ENCODE results near the gene SBF2.
"Not testable (repeated sequence)": the region's sequence is repeated elsewhere in the genome, so short reads cannot be mapped to it uniquely, and the experiment has no call there.

The SBF2 gene

GRCh38 chr11:9951807-9952206 is 342.2 kb downstream of the SBF2 start:
- DNase-seq (ENCODE audit: low read depth) = no peak

DNA sequence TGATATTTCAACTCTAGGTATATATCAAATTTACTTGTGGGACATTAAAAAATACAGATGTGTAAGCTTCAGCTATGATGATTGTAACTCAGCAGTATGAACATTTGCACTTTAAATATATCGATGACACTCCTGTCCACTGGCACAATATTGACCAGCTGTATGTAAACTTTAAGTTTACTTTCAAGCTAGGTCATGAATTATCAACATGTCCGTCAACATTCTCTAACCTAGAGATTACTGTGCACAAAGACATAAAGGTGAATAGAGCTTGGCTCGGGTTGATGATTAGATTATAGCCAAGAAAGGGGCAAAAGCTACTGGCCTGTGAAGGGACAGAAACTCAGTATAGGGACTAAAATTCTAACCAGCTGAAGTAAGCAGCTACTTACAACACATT is 343.6 kb downstream of the SBF2 start:
- DNase-seq (ENCODE audit: low read depth) = no peak

DNA sequence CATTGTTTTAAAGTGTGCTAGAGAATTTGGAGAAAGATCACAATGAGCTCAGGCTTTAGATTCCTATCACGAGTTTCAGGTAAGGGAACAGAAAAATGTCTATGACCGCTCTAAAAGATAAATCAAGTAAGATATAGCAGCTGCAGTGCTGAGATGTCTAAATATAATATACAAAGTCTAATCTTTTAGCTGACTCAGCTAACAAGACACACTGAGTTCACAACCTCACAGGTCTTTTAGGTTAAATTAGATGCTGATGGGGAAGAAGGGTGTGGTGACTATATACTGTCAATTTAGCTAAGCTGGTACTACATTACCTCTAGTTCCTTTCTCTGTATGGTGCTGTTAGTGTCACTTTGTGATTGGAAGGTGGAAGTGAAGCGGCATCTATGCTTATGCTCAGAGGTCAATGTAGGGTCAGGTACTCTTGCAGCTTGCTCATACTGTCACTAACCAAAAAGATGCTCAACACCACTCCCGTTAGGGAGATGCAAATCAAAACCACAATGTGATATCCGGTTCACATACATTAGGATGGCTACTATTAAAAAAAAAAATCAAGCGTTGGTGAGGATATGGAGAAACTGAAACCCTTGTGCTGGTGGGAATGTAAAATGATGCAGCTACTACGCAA is 346.7 kb downstream of the SBF2 start:
- no peak for DNase-seq (ENCODE audit: low read depth)

DNA sequence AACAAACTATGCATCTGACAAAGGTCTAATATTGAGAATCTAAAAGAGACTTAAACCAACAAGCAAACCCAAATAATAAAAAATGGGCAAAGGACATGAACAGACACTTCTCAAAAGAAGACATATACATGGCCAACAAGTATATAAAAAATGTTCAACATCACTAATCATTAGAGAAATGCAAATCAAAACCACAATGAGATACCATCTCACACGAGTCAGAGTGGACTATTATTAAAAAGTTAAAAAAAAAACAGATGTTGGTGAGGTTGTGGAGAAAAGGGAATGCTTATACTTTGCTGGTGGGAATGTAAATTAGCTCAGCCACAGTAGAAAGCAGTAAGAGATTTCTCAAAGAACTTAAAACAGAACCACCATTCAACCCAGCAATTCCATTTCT is 348.3 kb downstream of the SBF2 start:
- not testable (repeated sequence) for DNase-seq (ENCODE audit: low read depth)

DNA sequence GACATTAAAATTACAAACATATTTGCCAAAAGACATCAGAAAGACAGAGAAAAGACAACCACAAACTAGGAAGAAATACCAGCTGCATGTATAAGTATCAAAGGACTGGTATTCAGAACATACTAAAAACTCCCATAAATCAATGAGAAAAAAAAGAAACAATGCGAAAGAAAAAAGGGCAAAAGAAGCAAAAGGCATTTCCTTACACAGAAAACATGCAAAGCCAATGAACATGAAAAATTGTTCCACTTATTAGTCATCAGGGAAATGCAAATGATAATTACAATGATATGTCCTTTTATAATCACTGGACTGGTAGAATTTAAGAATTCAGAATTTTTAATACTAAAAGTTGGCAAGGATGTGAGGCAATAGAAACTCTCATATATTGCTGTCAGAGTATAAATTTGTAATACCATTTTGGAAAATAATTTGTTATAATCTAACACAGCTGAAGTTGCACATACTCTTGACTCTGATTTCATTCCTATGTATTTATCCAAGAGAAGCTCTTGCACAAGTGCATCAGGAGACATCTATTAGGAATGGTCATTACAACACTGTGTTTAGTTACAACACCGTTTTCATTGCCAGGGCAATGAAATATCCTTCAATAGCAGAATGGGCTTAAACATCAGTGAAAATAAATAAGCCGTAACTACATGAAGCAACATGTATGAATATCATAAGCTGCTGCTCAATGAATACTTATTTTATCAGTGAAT is 350.5 kb downstream of the SBF2 start:
- DNase-seq (ENCODE audit: low read depth) = peak; percentile 96

DNA sequence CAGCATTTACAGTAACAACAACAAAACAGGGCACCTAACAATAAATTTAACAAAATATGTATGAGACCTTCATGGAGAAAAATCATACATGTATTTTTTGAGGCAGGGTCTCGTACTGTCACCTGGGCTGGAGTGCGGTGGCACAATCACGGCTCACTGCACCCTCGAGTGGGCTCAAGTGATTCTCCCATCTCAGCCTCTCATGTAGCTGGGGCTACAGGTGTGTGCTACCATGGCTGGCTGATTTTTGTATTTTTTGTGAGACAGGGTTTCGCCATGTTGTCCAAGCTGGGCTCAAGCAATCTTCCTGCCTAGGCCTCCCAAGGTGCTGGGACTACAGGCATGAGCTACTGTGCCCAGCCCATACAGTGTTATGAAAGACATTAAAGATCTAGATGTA is 352.0 kb downstream of the SBF2 start:
- no peak for DNase-seq (ENCODE audit: low read depth)

DNA sequence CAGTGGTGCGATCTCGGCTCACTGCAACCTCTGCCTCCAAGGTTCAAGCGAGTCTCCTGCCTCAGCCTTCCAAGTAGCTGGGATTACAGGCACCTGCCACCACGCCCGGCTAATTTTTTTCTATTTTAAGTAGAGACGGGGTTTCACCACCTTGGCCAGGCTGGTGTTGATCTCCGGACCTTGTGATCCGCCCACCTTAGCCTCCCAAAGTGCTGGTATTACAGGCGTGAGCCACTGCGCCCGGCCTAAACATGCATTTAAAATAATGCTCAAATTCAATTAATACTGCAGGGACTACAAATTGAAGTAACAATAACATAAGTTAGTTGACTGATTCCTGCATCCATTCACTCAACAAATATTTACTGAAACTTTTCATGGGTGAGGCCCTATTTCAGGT is 354.9 kb downstream of the SBF2 start:
- not testable (repeated sequence) for DNase-seq (ENCODE audit: low read depth)

- no peak for DNase-seq (ENCODE audit: low read depth)
Measured at GRCh38 chr11:9936754-9937153, 357.3 kb downstream of the SBF2 start.

GRCh38 chr11:9932843-9933242 is 361.2 kb downstream of the SBF2 start:
- DNase-seq (ENCODE audit: low read depth) = not testable (repeated sequence)

GRCh38 chr11:9930562-9931331 is 363.3 kb downstream of the SBF2 start:
- not testable (repeated sequence) for DNase-seq (ENCODE audit: low read depth)

GRCh38 chr11:9927670-9928069 is 366.3 kb downstream of the SBF2 start:
- no peak for DNase-seq (ENCODE audit: low read depth)

DNA sequence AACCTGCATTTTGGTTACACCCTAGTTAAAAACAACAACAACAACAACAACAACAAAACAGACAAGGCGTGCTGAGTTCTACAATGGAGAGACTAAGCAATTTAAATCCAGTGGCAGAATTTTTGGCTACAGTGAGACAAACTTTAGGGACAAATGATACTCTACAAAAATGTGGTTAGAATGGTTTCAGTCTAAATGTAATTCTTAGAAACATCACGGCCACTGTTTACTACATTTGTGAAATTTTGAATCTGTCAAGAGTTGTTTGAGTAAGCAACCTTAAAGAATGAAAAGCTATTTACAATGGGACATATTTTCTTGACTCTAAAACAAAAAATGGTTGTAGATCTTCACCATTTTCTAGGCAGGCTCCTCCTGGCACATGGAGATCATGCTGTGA is 370.7 kb downstream of the SBF2 start:
- no peak for DNase-seq (ENCODE audit: low read depth)

- DNase-seq (ENCODE audit: low read depth) = no peak
Measured at GRCh38 chr11:9922806-9923205, 371.2 kb downstream of the SBF2 start.

GRCh38 chr11:9916480-9916879 is 377.5 kb downstream of the SBF2 start:
- no peak for DNase-seq (ENCODE audit: low read depth)

DNA sequence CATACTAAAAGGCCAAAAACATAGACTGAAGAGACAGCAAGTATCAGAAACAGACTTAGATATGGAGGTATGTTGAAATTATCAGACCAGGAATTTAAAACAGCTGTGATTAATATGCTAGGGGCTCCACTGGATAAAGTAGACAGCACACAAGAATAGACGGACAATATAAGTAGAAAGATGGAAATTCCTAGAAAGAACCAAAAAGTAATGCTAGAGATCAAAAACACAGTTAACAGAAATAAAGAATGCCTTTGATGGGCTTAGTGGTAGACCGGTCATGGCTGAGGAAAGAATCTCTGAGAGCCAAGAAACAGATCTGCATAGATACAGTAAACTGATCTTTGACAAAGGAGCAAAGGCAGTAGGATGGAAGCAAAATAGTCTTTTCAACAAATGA is 380.0 kb downstream of the SBF2 start:
- no peak for DNase-seq (ENCODE audit: low read depth)

- peak; percentile 99 for DNase-seq (ENCODE audit: low read depth)
Measured at GRCh38 chr11:9905960-9906791, 387.8 kb downstream of the SBF2 start.

GRCh38 chr11:9905501-9905951 is 388.5 kb downstream of the SBF2 start:
- DNase-seq (ENCODE audit: low read depth) = no peak

DNA sequence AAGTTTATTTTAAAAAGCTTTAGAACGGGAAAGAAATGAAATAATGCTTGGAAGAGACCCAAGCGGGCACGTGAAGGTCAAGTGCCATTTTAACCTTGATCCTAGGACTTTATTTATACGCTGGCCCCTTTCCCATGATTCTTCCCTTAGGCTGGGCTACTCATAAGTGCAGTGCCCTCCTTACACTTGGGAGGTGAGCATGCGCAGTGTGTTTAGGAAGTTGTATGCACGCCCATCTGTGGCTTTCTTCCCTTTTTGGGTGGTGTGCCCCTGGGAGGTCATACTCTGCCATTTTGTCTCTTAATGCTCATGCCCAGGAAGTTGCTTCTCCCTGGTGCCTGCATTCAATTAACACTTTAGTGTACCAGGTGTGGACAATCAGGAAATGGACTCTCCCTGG is 390.4 kb downstream of the SBF2 start:
- no peak for DNase-seq (ENCODE audit: low read depth)

- no peak for DNase-seq (ENCODE audit: low read depth)
Measured at GRCh38 chr11:9901943-9902342, 392.1 kb downstream of the SBF2 start.

GRCh38 chr11:9900253-9900652 is 393.8 kb downstream of the SBF2 start:
- DNase-seq (ENCODE audit: low read depth) = peak; percentile 92

GRCh38 chr11:9899676-9900075 is 394.3 kb downstream of the SBF2 start:
- DNase-seq (ENCODE audit: low read depth) = no peak

GRCh38 chr11:9896902-9897301 is 397.1 kb downstream of the SBF2 start:
- no peak for DNase-seq (ENCODE audit: low read depth)

Measured in HS-5 (cell line).